GM12878 (cell line): ENCODE results near the gene ARHGAP44. TPM values are rescaled to one million over a fixed set of nuclear protein-coding genes. Genes with fewer than 3 reads are reported as not detected.

ENCODE experiments used
- ATAC-seq: fragments of 200-7000 bp; cut with Tn5 transposase; 3 replicates; pipeline ENCODE4 v1.9.1; 2020; ENCODE audit warnings: mild to moderate bottlenecking, moderate library complexity
- BruUV-seq: library from RNA; stranded (reverse); fragments of 400-500 nt; replicated peaks from 2 replicates; lab custom pipeline; 2021; lab: Mats Ljungman, UMichigan
- CTCF ChIA-PET: fragments of 300-600 bp; sonication (Branson Sonifier 250); formaldehyde crosslinking; extraction: SDS; loops from one replicate; lab custom pipeline; 2021; ENCODE audit warnings: inconsistent platforms; lab: Yijun Ruan, JAX
- POLR2A ChIA-PET: fragments of 350-600 bp; formaldehyde crosslinking; extraction: SDS; loops from one replicate; lab custom pipeline; 2021; ENCODE audit warnings: inconsistent platforms; lab: Charles Lee
- RAD21 ChIA-PET: fragments of 300-600 bp; sonication (Branson Sonifier 250); formaldehyde crosslinking; loops from one replicate; lab custom pipeline; 2023; ENCODE audit warnings: antibody characterized with exemption; ENCODE audit not compliant: unreplicated experiment; lab: Charles Lee
- SMC1A ChIA-PET: fragments of 300-600 bp; sonication (Branson Sonifier 250); formaldehyde crosslinking; loops from one replicate; lab custom pipeline; 2023; ENCODE audit not compliant: unreplicated experiment, uncharacterized antibody; lab: Charles Lee
- DNase-seq: peaks from one replicate; pipeline ENCODE4 v3.0.0-alpha.2; 2011; ENCODE audit warnings: low read depth, low spot score
- FAIRE-seq: peaks from 3 replicates; lab custom pipeline; 2011; peaks lifted over from hg19 to GRCh38; lab: Jason Lieb, UNC
- H2AFZ ChIP-seq: 2 replicates; pipeline ENCODE4 v1.6.0; 2011; ENCODE audit warnings: low read depth, low read length, control low read depth; ENCODE audit not compliant: control insufficient read depth
- H3K27ac ChIP-seq: 2 replicates; pipeline ENCODE4 v1.5.1; 2011; ENCODE audit warnings: control low read depth; ENCODE audit not compliant: control insufficient read depth, insufficient read depth
- H3K27me3 ChIP-seq, 2 experiments: replicated peaks in 1 of 2; 2 replicates each; pipeline versions ENCODE4 v1.6.0 to v1.6.1; 2011; ENCODE audit warnings: low read length in 1 of 2; ENCODE audit not compliant: control insufficient read depth in 2 of 2, insufficient read depth in 2 of 2
- H3K36me3 ChIP-seq, 2 experiments: 2 replicates each; pipeline ENCODE4 v1.5.1; 2011; ENCODE audit warnings: low read length in 1 of 2; ENCODE audit not compliant: control insufficient read depth in 2 of 2, insufficient read depth in 2 of 2
- H3K4me1 ChIP-seq: 2 replicates; pipeline ENCODE4 v1.6.1; 2011; ENCODE audit warnings: mild to moderate bottlenecking, low read length, moderate library complexity, mixed read lengths; ENCODE audit not compliant: control insufficient read depth, insufficient read depth
- H3K4me2 ChIP-seq: 2 replicates; pipeline ENCODE4 v1.6.0; 2011; ENCODE audit warnings: control low read depth; ENCODE audit not compliant: control insufficient read depth, insufficient read depth
- H3K4me3 ChIP-seq: fragments of 200-600 bp; sonication (generic); 2 replicates; pipeline ENCODE4 v1.5.1; 2016
- H3K79me2 ChIP-seq: 2 replicates; pipeline ENCODE4 v1.6.0; 2011; ENCODE audit warnings: low read length; ENCODE audit not compliant: control insufficient read depth, insufficient read depth
- H3K9ac ChIP-seq: 2 replicates; pipeline ENCODE4 v1.8.0; 2011; ENCODE audit warnings: low read length, control low read depth, mixed read lengths; ENCODE audit not compliant: control insufficient read depth, insufficient read depth
- H3K9me3 ChIP-seq: replicated peaks from 3 replicates; pipeline ENCODE4 v1.5.1; 2011; ENCODE audit warnings: mild to moderate bottlenecking, low read length; ENCODE audit not compliant: control insufficient read depth, insufficient read depth
- H4K20me1 ChIP-seq: 2 replicates; pipeline ENCODE4 v1.6.0; 2011; ENCODE audit not compliant: control insufficient read depth, insufficient read depth
- CBX5 ChIP-seq: sonication (generic); IDR thresholded peaks from 2 replicates; pipeline ENCODE4 v1.6.1; 2016; ENCODE audit warnings: low read depth, moderate library complexity, mild to moderate bottlenecking, inconsistent platforms
- CHD2 ChIP-seq: IDR thresholded peaks from 2 replicates; pipeline ENCODE4 v1.6.1; 2011; ENCODE audit warnings: low read depth, low read length, improper control_type of control experiment, borderline replicate concordance
- CREB1 ChIP-seq: IDR thresholded peaks from 2 replicates; pipeline ENCODE4 v1.6.1; 2012; ENCODE audit warnings: low read depth, mild to moderate bottlenecking, inconsistent platforms
- HCFC1 ChIP-seq: fragments of 150-350 bp; IDR thresholded peaks from 2 replicates; pipeline ENCODE4 v1.6.1; 2014; ENCODE audit warnings: low read length
- HDGF ChIP-seq: fragments of 450-650 bp; IDR thresholded peaks from 2 replicates; pipeline ENCODE4 v1.6.1; 2016; ENCODE audit warnings: antibody characterized with exemption
- MTA2 ChIP-seq: fragments of 450-650 bp; IDR thresholded peaks from 2 replicates; pipeline ENCODE4 v1.6.1; 2016; ENCODE audit warnings: low read depth, mild to moderate bottlenecking, moderate library complexity
- POU2F2 ChIP-seq: IDR thresholded peaks from 3 replicates; pipeline ENCODE4 v1.6.1; 2011; ENCODE audit warnings: low read depth, mild to moderate bottlenecking, low read length, borderline replicate concordance
- TAF1 ChIP-seq: IDR thresholded peaks from 2 replicates; pipeline ENCODE4 v1.6.1; 2011; ENCODE audit warnings: mild to moderate bottlenecking, low read depth, low read length, borderline replicate concordance
- WRNIP1 ChIP-seq: IDR thresholded peaks from 2 replicates; pipeline ENCODE4 v1.6.1; 2011; ENCODE audit warnings: low read depth, low read length, improper control_type of control experiment, borderline replicate concordance
- WGBS: methylation state at CpG from one replicate; pipeline ENCODE4 v1.1.6; 2016; ENCODE audit warnings: low lambda C conversion rate; ENCODE audit not compliant: insufficient replicate concordance, insufficient coverage; ENCODE audit errors: missing lambda C conversion rate; 5-methylcytosine and 5-hydroxymethylcytosine counted together
- in situ Hi-C: fragments of 300-500 bp; cut with MboI; formaldehyde crosslinking; loops from 9 replicates; pipeline ENCODE4 v1.14.3; 2018; ENCODE audit warnings: mixed read lengths
- intact Hi-C: fragments of 100-400 bp; cut with micrococcal nuclease; formaldehyde crosslinking; loops from one replicate; pipeline ENCODE4 v1.14.2; 2022; ENCODE audit not compliant: unreplicated experiment
- polyA plus RNA-seq, 11 experiments: library from polyadenylated mRNA; depleted of rRNA in 4 of 11; unstranded in 6 of 11; stranded (reverse) in 5 of 11; fragments of >200 nt; fragmentation: Nextera tagmentation in 4 of 11; fragmentation: Illumina TruSeq in 1 of 11; extraction: Ambion mirVana in 4 of 11; extraction: Trizol in 1 of 11; gene quantifications; 1 replicate in 1 of 11; 2 replicates in 10 of 11; pipeline versions ENCODE4 v1.2.1 to v1.2.3, GENCODE V29; 2011 to 2016; ENCODE audit warnings: inconsistent platforms in 2 of 11, missing spikeins in 2 of 11, low read depth in 1 of 11
- total RNA-seq, 4 experiments: library from RNA; depleted of rRNA in 3 of 4; stranded (reverse); fragments of >200 nt in 3 of 4; fragmentation: Illumina TruSeq in 1 of 4; extraction: Trizol in 1 of 4; gene quantifications; 2 replicates each; pipeline versions ENCODE4 v1.2.1 to v1.2.3, GENCODE V29; 2013 to 2021
- TF ChIP-seq, protein P1 (sequence below): IDR thresholded peaks from 2 replicates; pipeline ENCODE4 v1.6.1; 2012; ENCODE audit warnings: low read depth, low read length, improper control_type of control experiment
- TF ChIP-seq, protein P2 (sequence below): fragments of 450-650 bp; IDR thresholded peaks from 2 replicates; pipeline ENCODE4 v1.6.1; 2014; ENCODE audit warnings: mild to moderate bottlenecking

Gene ARHGAP44
- total and polyA plus RNA-seq, 10 of the 15 experiments (the other 5 are each of a cell fraction or from before 2014, with no cell fraction given), result 0.11 to 1.2 (median 0.48) TPM

DNA sequence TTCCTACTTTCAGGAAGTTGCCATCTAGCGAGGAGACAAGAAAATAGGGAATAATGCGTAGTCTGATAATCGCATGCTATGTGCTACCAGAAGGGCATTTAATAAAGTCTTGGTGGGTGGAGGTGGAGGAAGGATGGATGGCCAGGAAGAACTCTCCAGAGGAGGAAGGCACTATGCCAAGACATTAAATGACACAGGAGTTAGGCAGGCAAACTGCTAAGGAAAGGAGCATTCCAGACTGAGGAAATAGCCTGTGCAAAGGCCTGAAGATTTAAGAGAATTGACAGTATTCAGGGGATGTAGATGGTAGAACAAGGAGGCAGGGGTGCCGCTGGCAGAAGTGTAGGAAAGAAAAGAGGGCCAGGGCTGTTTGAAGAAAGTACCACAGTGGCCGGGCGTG is 19.3 kb upstream of the ARHGAP44 start:
- WGBS, result 66% methylated on average over 6 of the region's 6 CpGs
- BruUV-seq, result no TSS peak
- ATAC-seq, result no peak

More for the DNA sequence above, 19.3 kb upstream of the ARHGAP44 start:
- Histone ChIP-seq H3K4me2 (no peak overlapping the region), H3K79me2 (no peaks in the 10 kb centered on the region), H3K27me3 (no peaks in the 10 kb centered on the region), H3K4me1 (no peaks in the 10 kb centered on the region; the same call in 1 of the 2 replicates), H3K4me3 (no peak overlapping the region), H3K36me3 (no peaks in the 10 kb centered on the region), H4K20me1 (no peaks in the 10 kb centered on the region), H2AFZ (no peak overlapping the region), H3K9ac (no peak overlapping the region), H3K27ac (no peak overlapping the region), H3K9me3 (no peaks in the 10 kb centered on the region)
- TF ChIP-seq HCFC1 (no peak), CREB1 (no peak), HDGF (no peak), WRNIP1 (no peak), CBX5 (no peak), MTA2 (no peak), CHD2 (no peak), POU2F2 (no peak), TAF1 (no peak)
- TF ChIP-seq, protein P1, sequence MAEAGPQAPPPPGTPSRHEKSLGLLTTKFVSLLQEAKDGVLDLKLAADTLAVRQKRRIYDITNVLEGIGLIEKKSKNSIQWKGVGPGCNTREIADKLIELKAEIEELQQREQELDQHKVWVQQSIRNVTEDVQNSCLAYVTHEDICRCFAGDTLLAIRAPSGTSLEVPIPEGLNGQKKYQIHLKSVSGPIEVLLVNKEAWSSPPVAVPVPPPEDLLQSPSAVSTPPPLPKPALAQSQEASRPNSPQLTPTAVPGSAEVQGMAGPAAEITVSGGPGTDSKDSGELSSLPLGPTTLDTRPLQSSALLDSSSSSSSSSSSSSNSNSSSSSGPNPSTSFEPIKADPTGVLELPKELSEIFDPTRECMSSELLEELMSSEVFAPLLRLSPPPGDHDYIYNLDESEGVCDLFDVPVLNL, result no peak
- TF ChIP-seq, protein P2, sequence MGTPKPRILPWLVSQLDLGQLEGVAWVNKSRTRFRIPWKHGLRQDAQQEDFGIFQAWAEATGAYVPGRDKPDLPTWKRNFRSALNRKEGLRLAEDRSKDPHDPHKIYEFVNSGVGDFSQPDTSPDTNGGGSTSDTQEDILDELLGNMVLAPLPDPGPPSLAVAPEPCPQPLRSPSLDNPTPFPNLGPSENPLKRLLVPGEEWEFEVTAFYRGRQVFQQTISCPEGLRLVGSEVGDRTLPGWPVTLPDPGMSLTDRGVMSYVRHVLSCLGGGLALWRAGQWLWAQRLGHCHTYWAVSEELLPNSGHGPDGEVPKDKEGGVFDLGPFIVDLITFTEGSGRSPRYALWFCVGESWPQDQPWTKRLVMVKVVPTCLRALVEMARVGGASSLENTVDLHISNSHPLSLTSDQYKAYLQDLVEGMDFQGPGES, result no peak
- ChIA-PET POLR2A (no interaction called here), SMC1A (no interaction called here), RAD21 (no interaction called here), CTCF (no interaction called here)
- in situ Hi-C loops, result loop anchor here (25.0 kb wide), 1 partner anchor 1483 kb away; no protein-coding TSS in a partner anchor
- DNase-seq (no peak), FAIRE-seq (no peak)
- intact Hi-C loops, result no loop called here
